Mucosa of stomach (tissue), 1 donor: ENCODE measurements around the gene CTXND1.

Experiments
- H3K27me3 ChIP-seq: one replicate; pipeline ENCODE4 v1.7.0; 2013; ENCODE audit warnings: mild to moderate bottlenecking, low read length; ENCODE audit not compliant: control insufficient read depth, insufficient read depth
- H3K36me3 ChIP-seq: one replicate; pipeline ENCODE4 v1.7.0; 2013; ENCODE audit warnings: low read length; ENCODE audit not compliant: control insufficient read depth, insufficient read depth
- H3K4me1 ChIP-seq: one replicate; pipeline ENCODE4 v1.7.0; 2013; ENCODE audit warnings: mild to moderate bottlenecking, low read length; ENCODE audit not compliant: control insufficient read depth, insufficient read depth
- H3K4me3 ChIP-seq: one replicate; pipeline ENCODE4 v1.7.0; 2013; ENCODE audit warnings: low read length
- H3K9ac ChIP-seq: one replicate; pipeline ENCODE4 v1.7.0; 2013; ENCODE audit warnings: mild to moderate bottlenecking, low read length, moderate library complexity
- H3K9me3 ChIP-seq: one replicate; pipeline ENCODE4 v1.7.0; 2013; ENCODE audit warnings: mild to moderate bottlenecking, low read length, moderate library complexity; ENCODE audit not compliant: control insufficient read depth
- donor health status: Pancreatic carcinoma.

The CTXND1 gene

DNA sequence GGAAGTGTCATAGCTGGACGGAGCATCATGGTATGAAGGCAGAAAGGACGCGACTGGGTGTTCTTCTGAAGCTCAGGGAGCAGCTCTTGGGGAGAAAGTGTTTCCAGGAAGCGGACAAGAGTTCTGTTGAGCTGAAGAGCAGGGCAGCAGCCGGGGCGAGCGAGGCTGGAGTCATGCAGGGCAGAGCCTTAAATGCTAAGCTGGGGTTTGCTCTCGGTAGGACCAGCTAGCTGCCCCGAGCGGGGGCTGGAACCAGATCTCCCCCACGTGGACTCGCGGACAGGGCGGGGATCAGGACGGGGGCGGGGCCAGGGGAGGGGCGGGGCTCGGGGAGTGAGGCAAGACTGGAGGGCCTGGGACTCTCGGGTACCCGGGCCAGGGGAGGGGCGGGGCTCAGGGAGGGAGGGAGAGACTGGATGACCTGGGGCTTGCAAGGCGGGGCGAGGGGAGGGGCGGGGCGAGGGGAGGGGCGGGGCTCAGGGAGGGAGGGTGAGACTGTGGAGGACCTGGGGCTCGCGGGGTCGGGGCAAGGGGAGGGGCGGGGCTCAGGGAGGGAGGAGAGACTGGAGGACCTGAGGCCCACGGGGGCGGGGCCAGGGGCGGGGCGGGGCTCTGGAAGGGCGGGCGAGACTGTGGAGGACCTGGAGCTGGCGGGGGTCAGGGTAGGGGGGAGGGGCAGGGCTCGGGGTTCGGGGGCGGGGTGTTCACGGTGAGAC, 99.7 kb downstream of the CTXND1 start:
- peak overlapping the region; percentile 14 for H3K4me3 ChIP-seq
- no peaks in the 10 kb centered on the region for H3K36me3 ChIP-seq
- H3K27me3 ChIP-seq, result no peaks in the 10 kb centered on the region
- peaks cover 20% of the 10 kb centered on the region for H3K4me1 ChIP-seq
- H3K9me3 ChIP-seq, result no peaks in the 10 kb centered on the region
- peak overlapping the region; percentile 52 for H3K9ac ChIP-seq

DNA sequence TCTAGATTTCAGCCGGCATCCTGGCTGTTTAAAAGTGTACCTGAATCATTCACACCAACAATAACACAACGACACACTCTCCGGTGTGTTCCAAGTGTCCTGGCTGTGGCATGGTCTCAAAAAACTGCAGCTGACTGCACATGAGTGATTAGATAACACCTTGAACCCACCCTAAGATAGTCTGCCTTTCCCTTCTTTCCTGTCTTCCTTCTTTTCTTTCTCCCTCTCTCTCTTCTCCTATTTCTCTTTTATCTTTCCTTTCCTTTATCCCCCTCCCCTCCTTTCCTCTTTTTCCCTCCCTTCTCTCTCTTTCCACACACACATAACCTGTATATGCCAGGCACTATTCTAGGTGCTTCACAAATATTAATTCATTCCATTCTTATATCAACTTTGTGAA, 100.4 kb downstream of the CTXND1 start:
- no peaks in the 10 kb centered on the region for H3K9me3 ChIP-seq
- H3K9ac ChIP-seq, result no peak overlapping the region
- no peak overlapping the region for H3K4me3 ChIP-seq

DNA sequence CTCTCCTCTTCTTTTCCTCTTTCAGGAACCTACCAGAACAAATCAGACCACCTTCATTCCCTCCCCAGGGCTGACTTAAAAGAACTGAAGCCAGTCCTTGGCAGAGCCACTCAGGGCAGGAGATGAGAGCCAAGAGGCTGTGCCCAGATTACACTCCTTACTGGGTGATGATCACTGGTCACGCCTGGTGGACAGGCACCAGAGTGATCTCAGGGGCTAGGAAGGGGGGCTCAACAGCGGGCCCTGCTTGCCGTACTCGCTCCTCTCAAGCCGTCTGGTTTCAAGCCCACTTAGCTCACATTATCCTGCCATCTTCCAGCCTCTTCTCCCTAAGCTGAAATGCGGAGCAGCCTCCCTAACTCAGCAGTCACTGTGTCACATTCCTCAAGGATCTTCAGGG, 100.9 kb downstream of the CTXND1 start:
- H3K9ac ChIP-seq, result no peak overlapping the region
- no peak overlapping the region for H3K4me3 ChIP-seq
- H3K4me1 ChIP-seq, result peaks cover 20% of the 10 kb centered on the region
- no peaks in the 10 kb centered on the region for H3K36me3 ChIP-seq
- no peaks in the 10 kb centered on the region for H3K27me3 ChIP-seq
- no peaks in the 10 kb centered on the region for H3K9me3 ChIP-seq

More for the DNA sequence above, 100.4 kb downstream of the CTXND1 start:
- no peaks in the 10 kb centered on the region for H3K27me3 ChIP-seq
- H3K36me3 ChIP-seq, result no peaks in the 10 kb centered on the region
- peaks cover 20% of the 10 kb centered on the region for H3K4me1 ChIP-seq
